DND-41 (cell line): ENCODE data around the gene FHOD3.

Source experiments
- CTCF ChIP-seq: IDR thresholded peaks from 2 replicates; pipeline ENCODE4 v1.5.1; 2012; ENCODE audit warnings: borderline replicate concordance, low read length, moderate library complexity, mild to moderate bottlenecking; ENCODE audit not compliant: poor library complexity, severe bottlenecking; ENCODE audit errors: extremely low read depth
- EZH2 ChIP-seq: IDR thresholded peaks from 3 replicates; pipeline ENCODE4 v1.6.1; 2012; ENCODE audit warnings: borderline replicate concordance, low read depth, mild to moderate bottlenecking, moderate library complexity, low read length, inconsistent platforms; ENCODE audit not compliant: severe bottlenecking

- no peak for TF ChIP-seq CTCF
- no peak for TF ChIP-seq EZH2
Observed at GRCh38 chr18:36490897-36491296, 193.4 kb downstream of the FHOD3 start.
